GM19455 (cell line): ENCODE data around the gene THBS3.
"Not testable (repeated sequence)": the region's sequence is repeated elsewhere in the genome, so short reads cannot be mapped to it uniquely, and the experiment has no call there.

Source experiments
- ATAC-seq: cut with Tn5 transposase; IDR thresholded peaks from one replicate; pipeline ENCODE4 v1.9.1; 2021; ENCODE audit not compliant: unreplicated experiment

The THBS3 gene

GRCh38 chr1:155207806-155208540 is at the start of gene THBS3:
THBS3 (minus strand) TSS chr1:155207897; CDS start chr1:155207876, 21 bp downstream.
- ATAC-seq, result no peak

DNA sequence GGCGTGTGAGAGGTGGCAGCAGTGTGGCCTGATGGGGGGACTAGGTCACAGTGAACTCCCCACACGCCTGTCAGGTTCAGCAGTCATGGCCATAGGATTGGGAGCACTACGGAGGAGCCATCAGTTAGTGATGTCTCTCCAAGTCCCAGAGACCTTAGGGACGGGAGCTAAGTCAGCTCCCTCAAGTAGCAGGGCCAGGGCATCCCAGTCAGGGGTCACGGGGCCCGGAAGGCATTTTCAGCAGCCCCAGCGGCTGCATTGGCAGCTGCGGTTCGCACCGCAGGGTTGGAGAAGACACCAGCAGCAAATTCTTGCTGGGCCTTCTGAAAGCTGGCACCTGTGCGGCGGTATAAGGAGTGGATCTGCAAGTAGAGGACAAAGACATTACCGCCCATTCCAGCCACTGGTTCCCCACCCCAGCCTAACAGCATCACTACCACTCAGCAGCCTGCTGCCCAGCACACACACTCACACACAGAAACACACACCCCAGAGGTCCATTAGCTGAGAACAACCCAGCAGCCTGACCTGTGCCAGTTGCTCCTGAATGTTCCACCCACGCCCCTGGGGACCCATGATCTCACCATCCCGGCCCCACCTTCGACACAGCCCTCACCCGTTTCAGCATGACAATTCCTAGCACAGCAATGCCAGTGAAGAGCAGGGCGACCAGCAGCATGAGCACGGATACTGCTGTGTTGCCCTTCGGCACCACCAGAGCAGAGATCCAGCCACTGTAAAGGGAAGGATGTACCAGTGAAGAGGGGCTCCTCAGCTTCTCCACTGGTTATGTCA is 48.6 kb upstream of the THBS3 start:
- no peak for ATAC-seq

DNA sequence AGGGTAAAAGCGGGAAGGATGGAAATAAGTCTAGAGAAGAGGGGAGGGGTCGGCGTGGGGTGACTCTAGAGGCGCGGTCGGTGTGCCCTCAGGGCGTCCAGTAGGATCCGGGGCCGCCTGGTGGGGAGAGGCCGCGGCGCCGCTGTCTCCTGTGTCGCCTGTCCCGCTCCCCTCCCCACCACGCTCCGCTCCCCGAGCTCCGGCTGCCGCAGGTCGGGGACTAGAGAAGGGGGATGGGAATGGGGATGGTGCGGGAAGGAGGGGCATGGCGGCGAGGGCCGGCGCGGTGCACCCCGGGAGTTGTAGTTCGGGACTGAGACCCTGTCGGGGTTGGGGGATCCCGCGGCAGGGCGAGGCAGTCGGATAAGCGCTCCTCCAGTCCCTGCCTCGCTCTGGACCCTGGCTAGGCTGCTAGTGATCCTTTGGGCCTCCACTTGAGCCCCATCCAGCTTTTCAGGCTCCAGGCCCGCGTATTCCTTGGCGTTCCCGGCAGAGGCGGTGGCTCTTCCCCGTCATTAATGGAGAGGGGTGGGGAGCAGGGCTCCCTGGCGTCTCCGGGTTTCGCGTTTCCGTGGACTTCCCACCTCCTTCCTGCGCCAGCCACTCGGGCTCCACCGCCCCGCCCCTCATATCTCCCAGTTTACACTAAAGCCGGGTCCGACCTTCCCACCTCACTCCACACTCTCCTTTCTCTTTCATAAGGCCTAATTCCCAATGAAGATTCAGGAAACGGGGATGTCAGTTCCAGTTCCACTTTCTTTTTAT is 47.7 kb upstream of the THBS3 start, which contains the start of gene ENTREP3:
TSS of gene ENTREP3 (minus strand) at position 241 of the 765 bp plus-strand sequence. CDS start 606 bp downstream, outside the sequence.
- peak; percentile 64 for ATAC-seq

DNA sequence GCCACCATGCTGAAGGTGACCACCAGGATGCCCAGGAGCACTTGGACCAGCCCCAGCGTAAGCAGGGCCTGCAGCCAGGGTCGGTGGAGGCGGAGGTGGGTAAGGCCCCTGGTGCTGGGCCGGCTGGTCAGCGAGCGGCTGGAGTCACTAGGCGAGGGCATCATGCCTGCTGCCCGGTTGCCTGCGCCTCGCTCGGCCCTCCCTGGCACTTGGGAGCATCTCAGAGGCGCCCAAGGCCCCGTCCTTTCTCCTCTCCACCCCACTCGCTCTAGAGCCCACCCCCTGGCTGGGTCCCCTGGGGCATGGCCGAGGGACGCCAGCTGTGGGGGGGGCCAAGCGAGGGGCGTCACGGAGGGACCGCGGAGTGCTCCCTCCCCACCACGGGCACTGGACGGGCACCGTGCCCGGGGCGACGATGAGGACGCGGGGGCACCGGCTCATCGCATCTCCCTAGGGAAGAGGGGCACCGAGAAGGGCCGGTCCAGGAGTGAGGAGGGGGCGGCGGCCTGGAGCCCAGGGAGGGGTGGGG is 47.1 kb upstream of the THBS3 start:
- no peak for ATAC-seq

DNA sequence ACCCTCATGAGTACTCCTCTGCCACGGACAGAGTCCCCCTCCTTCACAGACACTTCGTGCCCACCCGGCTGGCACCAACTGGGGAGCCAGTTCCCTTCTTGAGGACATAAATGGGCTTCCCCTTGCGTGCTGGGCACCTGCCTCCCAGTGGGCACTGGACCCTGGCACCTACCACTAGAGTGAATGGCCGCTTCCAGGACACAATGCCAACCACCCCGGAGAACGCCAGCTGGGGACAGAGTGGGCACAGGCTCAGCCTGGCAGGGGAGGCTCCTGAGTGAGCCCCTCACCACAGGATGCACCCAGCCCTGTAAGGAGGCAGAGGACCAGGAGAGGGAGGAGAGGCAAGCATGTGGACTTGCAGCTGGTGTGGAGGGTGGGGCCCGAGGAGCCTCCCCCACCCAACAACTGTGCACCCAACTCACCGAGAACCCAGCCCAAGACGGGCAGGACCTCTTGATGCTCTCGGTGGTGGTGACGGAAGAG is 46.6 kb upstream of the THBS3 start:
- ATAC-seq, result no peak

- ATAC-seq, result no peak
Measured at GRCh38 chr1:155253797-155254196, 46.1 kb upstream of the THBS3 start.

DNA sequence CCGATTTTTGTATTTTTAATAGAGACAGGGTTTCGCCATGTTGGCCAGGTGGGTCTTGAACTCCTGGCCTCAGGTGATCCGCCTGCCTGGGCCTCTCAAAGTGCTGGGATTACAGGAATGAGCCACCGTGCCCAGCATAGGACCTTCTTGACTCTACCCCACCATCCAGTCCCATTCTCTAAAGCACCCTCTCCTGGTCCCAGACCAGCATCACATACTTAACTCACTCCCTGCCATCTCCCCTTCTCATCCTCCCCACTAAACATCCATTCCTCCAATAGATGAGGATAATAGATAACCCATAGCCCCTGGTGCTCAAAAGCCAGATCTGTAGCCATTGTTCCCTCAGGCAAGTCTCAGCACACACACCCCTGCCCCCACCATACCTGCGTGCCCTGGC is 45.5 kb upstream of the THBS3 start:
- no peak for ATAC-seq

DNA sequence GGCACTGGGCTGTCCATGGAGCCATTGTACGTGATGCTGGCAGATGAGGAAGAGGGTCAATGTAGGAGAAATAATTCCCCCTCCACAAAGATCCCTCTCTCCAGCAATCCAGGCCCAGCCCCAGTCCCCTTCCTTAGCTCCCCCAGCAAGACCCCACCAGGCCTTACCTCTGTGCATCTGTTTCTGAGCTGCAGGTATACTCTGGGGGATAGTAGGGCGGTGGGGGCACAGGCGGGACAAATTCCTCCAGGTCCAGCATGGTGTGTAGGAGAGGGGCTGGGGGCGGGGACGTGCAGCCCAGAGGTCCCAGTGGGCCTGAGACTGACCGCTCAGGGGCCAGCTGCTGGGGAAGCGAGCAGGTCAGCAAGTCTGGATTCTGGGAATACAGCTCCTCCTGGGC is 43.9 kb upstream of the THBS3 start:
- no peak for ATAC-seq

DNA sequence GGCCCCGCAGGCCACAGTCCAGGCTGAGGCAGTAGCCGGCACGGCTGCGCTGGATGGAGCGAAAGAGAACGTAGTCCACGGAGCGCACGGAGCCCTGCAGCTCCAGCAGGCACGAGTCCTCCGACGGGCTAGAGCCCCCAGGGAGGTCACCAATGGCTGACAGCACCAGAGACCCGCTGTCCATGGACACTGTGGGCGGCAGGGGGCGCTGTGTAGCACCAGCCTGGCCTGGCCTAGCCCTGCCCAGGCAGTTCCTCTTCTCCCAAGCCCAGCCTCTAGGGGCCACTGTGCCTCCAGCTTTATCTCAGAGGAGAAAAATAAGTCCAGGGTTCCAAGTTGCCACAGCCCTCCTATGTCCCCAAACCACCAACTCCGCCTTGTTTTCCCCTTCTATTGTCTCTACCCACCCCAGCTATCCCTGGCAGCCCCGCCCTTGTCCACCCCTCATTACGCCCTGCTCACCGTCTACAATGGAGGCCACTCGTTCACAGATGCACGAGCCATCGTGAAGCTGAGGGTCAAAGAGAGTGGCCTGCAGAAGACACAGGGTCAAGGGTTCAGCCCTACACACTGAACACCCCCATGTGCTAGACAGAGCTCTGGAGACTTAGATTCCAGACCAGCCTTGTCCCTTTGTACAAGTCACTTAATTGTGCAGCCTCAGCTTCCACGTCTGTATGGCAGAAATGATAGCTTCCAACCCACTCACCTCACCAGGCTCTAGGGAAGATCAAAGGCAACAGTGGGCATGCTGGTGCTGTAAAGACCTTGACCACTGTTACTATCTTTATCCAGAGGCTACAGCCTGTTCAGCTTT is 43.1 kb upstream of the THBS3 start:
- peak; percentile 76 for ATAC-seq

GRCh38 chr1:155250246-155250632 is 42.5 kb upstream of the THBS3 start:
- ATAC-seq, result no peak

DNA sequence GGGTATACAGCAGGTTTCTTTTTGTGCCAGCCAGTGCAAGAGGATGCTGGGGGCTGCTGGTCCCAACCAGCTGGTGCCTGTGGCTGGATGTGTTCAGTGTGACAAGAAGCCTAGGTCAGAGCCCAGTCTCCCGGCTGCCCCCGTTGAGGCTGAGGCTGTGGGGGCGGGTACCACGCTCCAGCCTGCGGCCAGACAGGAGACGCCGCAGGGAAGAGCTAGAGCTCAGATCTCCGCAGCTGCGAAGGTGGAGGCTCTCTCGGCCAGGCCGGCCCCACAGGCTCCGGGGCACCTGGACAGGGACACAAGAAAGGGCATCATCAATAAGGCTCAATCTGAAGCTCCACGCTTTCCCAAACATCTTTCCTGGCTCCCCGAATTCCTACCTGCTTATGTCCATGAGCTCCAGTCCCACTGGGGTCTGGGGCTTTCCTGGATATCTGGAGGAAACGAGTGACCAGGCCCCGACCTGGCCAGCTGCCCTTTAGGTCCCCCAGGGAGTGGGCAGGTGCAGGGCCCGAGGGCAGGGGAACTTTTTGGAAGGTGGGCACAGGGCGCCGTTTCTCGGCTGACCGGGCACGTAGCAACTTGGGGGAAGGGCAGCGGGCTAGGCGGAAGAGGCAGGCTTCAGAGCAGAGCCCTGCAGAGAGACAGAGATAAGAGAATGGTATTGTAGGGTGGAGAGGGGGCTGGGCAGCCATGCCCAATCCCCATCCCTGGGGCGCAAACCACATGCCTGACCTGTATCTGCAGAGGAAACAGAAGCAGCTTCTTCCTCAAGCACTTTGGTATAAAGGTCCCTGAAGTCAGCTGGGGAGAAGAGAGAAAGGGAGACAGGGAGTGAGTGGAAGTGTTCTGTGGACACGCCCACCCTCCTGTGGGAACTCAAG is 40.2 kb upstream of the THBS3 start:
- ATAC-seq, result no peak

DNA sequence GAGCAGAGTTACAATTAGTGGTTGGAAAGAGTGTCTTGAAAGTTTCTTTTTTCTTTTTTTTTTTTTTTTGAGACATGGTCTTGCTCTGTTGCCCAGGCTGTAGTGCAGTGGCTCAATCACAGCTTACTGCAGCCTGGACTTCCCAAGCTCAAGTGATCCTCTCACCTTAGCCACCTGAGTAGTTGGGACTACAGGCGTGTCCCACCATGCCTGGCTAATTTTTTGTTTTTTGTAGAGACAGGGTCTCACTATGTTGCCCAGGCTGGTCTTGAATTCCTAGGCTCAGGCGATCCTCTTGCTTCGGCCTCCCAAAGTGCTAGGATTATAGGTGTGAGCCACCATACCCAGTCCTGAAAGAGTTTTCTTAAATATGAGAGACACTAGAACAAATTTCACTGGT is 39.1 kb upstream of the THBS3 start:
- ATAC-seq, result not testable (repeated sequence)

GRCh38 chr1:155245163-155245524 is 37.4 kb upstream of the THBS3 start:
- ATAC-seq, result no peak

- ATAC-seq, result peak; percentile 82
Measured at GRCh38 chr1:155244368-155245162, 36.9 kb upstream of the THBS3 start.

DNA sequence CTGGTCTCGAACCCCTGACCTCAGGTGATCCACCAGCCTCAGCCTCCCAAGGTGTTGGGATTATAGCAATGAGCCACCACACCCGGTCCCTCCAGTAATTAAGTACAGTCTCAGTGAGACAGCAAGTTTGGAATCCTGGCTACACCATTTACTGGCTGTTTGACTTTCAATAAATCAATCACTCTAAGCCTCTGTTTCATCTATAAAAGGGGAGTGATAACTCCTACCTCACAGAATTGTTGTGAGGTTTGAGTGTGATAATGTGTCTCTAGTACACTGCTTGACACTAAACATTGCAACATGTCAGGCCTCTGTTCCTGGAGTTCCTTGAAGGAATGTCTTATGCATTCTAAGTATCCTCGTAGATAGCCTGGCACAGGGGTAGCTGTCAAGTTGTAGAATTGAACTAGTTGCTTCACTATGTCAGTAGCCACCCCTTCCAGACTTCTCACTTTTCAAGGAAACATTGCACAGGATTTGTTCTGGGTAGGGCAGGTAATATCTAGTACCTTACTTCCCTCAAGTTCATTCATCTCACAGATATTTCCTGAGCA is 35.2 kb upstream of the THBS3 start:
- no peak for ATAC-seq

- no peak for ATAC-seq
Measured at GRCh38 chr1:155241841-155242264, 34.2 kb upstream of the THBS3 start.

GRCh38 chr1:155241069-155241679 is 33.5 kb upstream of the THBS3 start:
- no peak for ATAC-seq

GRCh38 chr1:155236451-155236850 is 28.8 kb upstream of the THBS3 start:
- ATAC-seq, result no peak
